ENCODE data around the gene SNX10. TPM values are rescaled to one million over a fixed set of nuclear protein-coding genes. Genes with fewer than 3 reads are reported as not detected.

SNX10 gene
- total and polyA plus RNA-seq, 2 of the 4 experiments (the other 2 are of a cell fraction): not detected

DNA sequence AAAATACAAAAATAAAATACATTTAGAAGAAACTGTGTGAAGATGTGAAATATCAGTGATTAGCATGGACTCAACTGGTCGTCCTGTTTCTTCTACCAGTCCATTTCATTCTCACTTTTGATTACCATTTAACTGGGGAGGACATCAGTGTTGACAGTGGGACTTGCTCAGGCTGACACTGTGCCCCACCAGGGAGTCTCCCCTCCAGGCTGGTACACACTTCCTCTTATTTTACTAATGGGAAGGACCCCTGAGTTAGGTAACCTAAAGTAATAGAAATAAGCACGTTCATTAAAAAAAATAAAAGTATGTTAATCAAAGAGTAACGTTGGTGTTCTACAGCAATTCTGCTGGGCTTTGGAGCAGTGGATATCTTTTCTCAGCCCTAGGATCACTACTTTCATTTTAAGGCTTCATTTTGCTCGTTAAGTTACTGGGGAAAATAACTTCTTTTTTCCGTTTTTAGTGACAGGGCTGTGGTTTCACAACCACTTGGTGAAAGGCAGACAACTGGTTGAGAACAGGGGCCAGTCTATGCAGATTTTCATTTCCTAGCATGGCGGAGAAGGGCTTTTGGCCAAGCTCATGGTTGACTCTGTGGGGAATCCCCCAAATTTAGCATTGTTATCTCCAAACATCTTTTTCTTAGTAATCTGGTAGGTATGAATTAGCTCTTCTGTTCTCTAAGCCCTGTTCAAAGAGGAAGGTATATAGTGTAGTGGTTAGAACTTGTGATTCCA is 2.1 kb downstream of the SNX10 start:
- dilution Hi-C loops (cut with HindIII; ENCODE audit: low sequenced_read_pairs, unreplicated experiment): no loop called here
- Histone ChIP-seq H3K23ac (ENCODE audit: low read depth, low read length) (no peak overlapping the region), H3K79me1 (ENCODE audit: low read depth in 1 of 2, low read length in 2 of 2) (no peaks in the 10 kb centered on the region), H2AK9ac (replicated peaks; ENCODE audit: low read depth, low read length, poor library complexity) (no peak overlapping the region), H3K56ac (ENCODE audit: extremely low read depth, insufficient read depth, low read length) (no peak overlapping the region), H3K36me3 (ENCODE audit: control insufficient read depth, insufficient read depth, low read length) (no peaks in the 10 kb centered on the region), H2BK20ac (ENCODE audit: low read depth, low read length) (no peak overlapping the region), H2BK5ac (ENCODE audit: low read depth, low read length, poor library complexity, severe bottlenecking) (no peak overlapping the region), H2BK120ac (ENCODE audit: low read depth, low read length) (no peak overlapping the region), H3K4me3 (ENCODE audit: insufficient read depth, low read depth, low read length) (no peak overlapping the region), H4K91ac (ENCODE audit: insufficient read depth, low read depth, low read length) (no peak overlapping the region), H3K4me1 (ENCODE audit: control insufficient read depth, insufficient read depth, low read length) (no peaks in the 10 kb centered on the region), H2BK15ac (ENCODE audit: low read depth, low read length) (no peak overlapping the region), H3K4me2 (ENCODE audit: low read depth, low read length) (no peak overlapping the region), H2AK5ac (ENCODE audit: low read depth, low read length) (no peak overlapping the region), H3K9me3 (ENCODE audit: control insufficient read depth, insufficient read depth, low read length) (0 out of 2 replicates have a peak, but pooled peaks cover 1% of the 10 kb centered on the region), H4K8ac (ENCODE audit: low read depth in 2 of 2, low read length in 2 of 2) (no peak overlapping the region), H3K27me3 (ENCODE audit: control insufficient read depth, insufficient read depth, low read length) (peaks cover 13% of the 10 kb centered on the region), H3K27ac (ENCODE audit: insufficient read depth, low read length) (no peak overlapping the region), H3K18ac (ENCODE audit: low read depth, low read length) (no peak overlapping the region), H3K14ac (replicated peaks; ENCODE audit: low read depth, low read length) (no peak overlapping the region), H3K4ac (ENCODE audit: low read depth, low read length) (no peak overlapping the region), H2AFZ (replicated peaks; ENCODE audit: low read length, poor library complexity) (no peak overlapping the region), H3K9ac (ENCODE audit: low read depth, low read length) (no peak overlapping the region), H4K5ac (ENCODE audit: low read depth, low read length) (no peak overlapping the region), H3K9me1 (ENCODE audit: insufficient read depth, low read length) (no peaks in the 10 kb centered on the region), H4K20me1 (ENCODE audit: insufficient read depth, low read length) (no peaks in the 10 kb centered on the region)
- DNase-seq (no peak), ATAC-seq (ENCODE audit: low read depth) (no peak)
- intact Hi-C loops (cut with micrococcal nuclease): no loop called here
- in situ Hi-C loops (cut with MboI; ENCODE audit: low sequenced_read_pairs): no loop called here
- TF ChIP-seq RCOR1 (IDR thresholded peaks at IDR 0.05; ENCODE audit: insufficient replicate concordance, low read length) (no peak), MAZ (IDR thresholded peaks at IDR 0.05; ENCODE audit: borderline replicate concordance, low read depth, low read length) (no peak), CTCF (conservative IDR thresholded peaks at IDR 0.05; ENCODE audit: low read depth, low read length) (no peak), CHD1 (IDR thresholded peaks at IDR 0.05; ENCODE audit: low read depth, low read length) (no peak), MAFK (IDR thresholded peaks at IDR 0.05; ENCODE audit: low read depth, low read length) (no peak)
- WGBS, 2 experiments (ENCODE audit: extremely low coverage in 2 of 2, insufficient read length in 1 of 2): no CpG with 5 or more reads among the region's 6 CpGs
- ChIA-PET POLR2A (ENCODE audit: unreplicated experiment) (no interaction called here), CTCF (no interaction called here)
- no TSS peak for BruUV-seq (replicated peaks)

Data from IMR-90 (cell line).